ENCODE measurements around the gene KLK14. TPM values are rescaled to one million over a fixed set of nuclear protein-coding genes. Genes with fewer than 3 reads are reported as not detected.

Gene KLK14
- total RNA-seq, 1 experiment from 2014 or later, result 0.76 TPM

DNA sequence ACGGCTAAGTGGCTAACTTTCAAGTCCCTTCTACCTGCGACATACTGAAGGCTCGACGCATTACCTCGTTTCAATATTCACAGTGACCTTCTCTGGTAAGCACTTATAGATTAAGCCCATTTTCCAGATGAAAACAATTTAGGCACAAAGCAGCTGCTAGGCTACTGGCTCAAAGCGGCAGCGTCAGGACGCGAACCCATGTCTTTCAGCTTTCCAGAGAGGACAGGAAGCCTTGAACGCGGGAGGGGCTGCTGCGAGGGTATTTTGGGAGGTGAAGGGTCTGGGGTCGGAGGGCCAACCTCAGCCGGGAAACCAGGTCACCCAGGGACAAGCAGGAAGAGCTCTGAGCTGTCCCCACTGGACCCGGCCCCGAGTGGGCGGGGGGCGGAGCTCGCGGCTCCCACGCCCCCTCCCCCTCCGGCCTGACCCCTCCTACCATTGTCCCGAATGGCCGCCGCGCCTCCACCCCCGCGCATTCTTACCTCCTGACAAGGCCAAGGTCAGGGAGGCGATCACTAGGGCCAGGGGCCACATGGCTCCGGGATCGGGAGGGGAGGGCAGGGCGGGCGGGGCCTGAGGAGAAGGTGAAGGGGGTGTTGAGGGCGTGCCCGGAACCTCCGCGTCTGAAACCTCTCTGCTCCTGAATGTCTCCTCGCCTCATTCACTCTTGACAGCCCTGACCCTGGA, 18.0 kb downstream of the KLK14 start, which contains the start of gene KLK13 (continued):
- TF ChIP-seq, protein P1, sequence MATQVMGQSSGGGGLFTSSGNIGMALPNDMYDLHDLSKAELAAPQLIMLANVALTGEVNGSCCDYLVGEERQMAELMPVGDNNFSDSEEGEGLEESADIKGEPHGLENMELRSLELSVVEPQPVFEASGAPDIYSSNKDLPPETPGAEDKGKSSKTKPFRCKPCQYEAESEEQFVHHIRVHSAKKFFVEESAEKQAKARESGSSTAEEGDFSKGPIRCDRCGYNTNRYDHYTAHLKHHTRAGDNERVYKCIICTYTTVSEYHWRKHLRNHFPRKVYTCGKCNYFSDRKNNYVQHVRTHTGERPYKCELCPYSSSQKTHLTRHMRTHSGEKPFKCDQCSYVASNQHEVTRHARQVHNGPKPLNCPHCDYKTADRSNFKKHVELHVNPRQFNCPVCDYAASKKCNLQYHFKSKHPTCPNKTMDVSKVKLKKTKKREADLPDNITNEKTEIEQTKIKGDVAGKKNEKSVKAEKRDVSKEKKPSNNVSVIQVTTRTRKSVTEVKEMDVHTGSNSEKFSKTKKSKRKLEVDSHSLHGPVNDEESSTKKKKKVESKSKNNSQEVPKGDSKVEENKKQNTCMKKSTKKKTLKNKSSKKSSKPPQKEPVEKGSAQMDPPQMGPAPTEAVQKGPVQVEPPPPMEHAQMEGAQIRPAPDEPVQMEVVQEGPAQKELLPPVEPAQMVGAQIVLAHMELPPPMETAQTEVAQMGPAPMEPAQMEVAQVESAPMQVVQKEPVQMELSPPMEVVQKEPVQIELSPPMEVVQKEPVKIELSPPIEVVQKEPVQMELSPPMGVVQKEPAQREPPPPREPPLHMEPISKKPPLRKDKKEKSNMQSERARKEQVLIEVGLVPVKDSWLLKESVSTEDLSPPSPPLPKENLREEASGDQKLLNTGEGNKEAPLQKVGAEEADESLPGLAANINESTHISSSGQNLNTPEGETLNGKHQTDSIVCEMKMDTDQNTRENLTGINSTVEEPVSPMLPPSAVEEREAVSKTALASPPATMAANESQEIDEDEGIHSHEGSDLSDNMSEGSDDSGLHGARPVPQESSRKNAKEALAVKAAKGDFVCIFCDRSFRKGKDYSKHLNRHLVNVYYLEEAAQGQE (IDR thresholded peaks at IDR 0.05; ENCODE audit: low read depth), result no peak
- TF ChIP-seq CTCF (IDR thresholded peaks at IDR 0.05 in 2 of 3, conservative IDR thresholded peaks at IDR 0.05 in 1 of 3; ENCODE audit: borderline replicate concordance in 1 of 3, insufficient read depth in 1 of 3, low read depth in 2 of 3, low read length in 2 of 3), result no peak

DNA sequence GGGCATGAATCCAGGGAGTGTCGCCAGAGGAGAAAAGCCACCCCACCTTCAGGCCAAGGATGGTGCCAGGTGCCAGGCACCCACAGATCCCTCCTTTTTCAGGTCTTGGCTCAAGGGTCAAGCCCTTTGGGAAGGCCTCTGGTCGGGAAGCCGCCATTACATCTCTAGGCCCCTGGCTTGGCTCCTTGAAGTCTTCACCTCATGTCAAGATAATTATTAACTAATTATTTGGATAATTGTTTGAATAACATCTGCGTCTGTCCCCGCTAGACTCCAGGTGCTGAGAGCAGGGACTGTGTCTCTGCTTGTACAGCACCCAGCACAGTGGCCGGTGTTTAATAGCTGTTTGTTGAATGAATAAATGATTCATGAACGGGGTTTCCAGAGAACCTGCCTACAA, 19.0 kb downstream of the KLK14 start:
- ATAC-seq (no peak), DNase-seq (ENCODE audit: low read depth, low spot score) (no peak)
- H3K79me2 ChIP-seq (ENCODE audit: insufficient read depth, low read length), result no peaks in the 10 kb centered on the region
- no peak overlapping the region for H3K27ac ChIP-seq (ENCODE audit: low read depth, low read length)
- CTCF ChIA-PET, result no interaction called here
- no peaks in the 10 kb centered on the region for H3K36me3 ChIP-seq (ENCODE audit: control insufficient read depth in 1 of 2, insufficient read depth in 2 of 2, low read length in 2 of 2)
- H3K9me3 ChIP-seq (ENCODE audit: control insufficient read depth in 1 of 2, insufficient read depth in 1 of 2, low read depth in 1 of 2, low read length in 2 of 2), result no peaks in the 10 kb centered on the region
- no peaks in the 10 kb centered on the region for H3K9me2 ChIP-seq (ENCODE audit: insufficient read depth)
- intact Hi-C loops (cut with micrococcal nuclease), result no loop called here
- no peak overlapping the region for H2AFZ ChIP-seq (ENCODE audit: low read depth, low read length, poor library complexity, severe bottlenecking)
- H3K9ac ChIP-seq (ENCODE audit: low read length), result no peak overlapping the region
- H4K20me1 ChIP-seq (ENCODE audit: insufficient read depth), result no peaks in the 10 kb centered on the region
- no peaks in the 10 kb centered on the region; the same call in 1 of the 2 replicates for H3K27me3 ChIP-seq (ENCODE audit: insufficient read depth, low read length)
- RAD21 ChIA-PET (ENCODE audit: low non-redundant PET in 1 of 2, low total read pairs in 2 of 2, uncharacterized antibody in 2 of 2, unreplicated experiment in 2 of 2), result no interaction called here
- POLR2A ChIA-PET, result no interaction called here
- peak overlapping the region; percentile 74; the same call in 1 of the 2 replicates for H3K4me2 ChIP-seq (ENCODE audit: low read length)
- no peak overlapping the region for H3K4me3 ChIP-seq (replicated peaks in 1 of 2; ENCODE audit: low read depth in 1 of 2, low read length in 2 of 2)
- peaks cover 9 to 28% of the 10 kb centered on the region in 2 experiments for H3K4me1 ChIP-seq (ENCODE audit: control insufficient read depth in 1 of 2, insufficient read depth in 2 of 2, low read length in 2 of 2)
- BruUV-seq (replicated peaks), result no TSS peak
- TF ChIP-seq, protein P2, sequence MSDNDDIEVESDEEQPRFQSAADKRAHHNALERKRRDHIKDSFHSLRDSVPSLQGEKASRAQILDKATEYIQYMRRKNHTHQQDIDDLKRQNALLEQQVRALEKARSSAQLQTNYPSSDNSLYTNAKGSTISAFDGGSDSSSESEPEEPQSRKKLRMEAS (IDR thresholded peaks at IDR 0.05), result no peak
- no peak for TF ChIP-seq SP1 (IDR thresholded peaks at IDR 0.05; ENCODE audit: low read depth)
- no peak for TF ChIP-seq POLR2A (IDR thresholded peaks at IDR 0.05; ENCODE audit: borderline replicate concordance, extremely low read depth, insufficient read depth, insufficient read length)
- no peak for TF ChIP-seq POLR2AphosphoS5 (IDR thresholded peaks at IDR 0.05; ENCODE audit: low read depth, low read length)
- no peak for TF ChIP-seq FOSL1 (IDR thresholded peaks at IDR 0.05; ENCODE audit: low read depth)
- no peak for TF ChIP-seq SIN3A (IDR thresholded peaks at IDR 0.05; ENCODE audit: low read depth)
- no peak for TF ChIP-seq SRF (IDR thresholded peaks at IDR 0.05; ENCODE audit: low read depth)
- TF ChIP-seq ZFX (IDR thresholded peaks at IDR 0.05), result no peak
- TF ChIP-seq ZNF274 (IDR thresholded peaks at IDR 0.05; ENCODE audit: low read depth, low read length), result no peak
- TF ChIP-seq EGR1 (IDR thresholded peaks at IDR 0.05; ENCODE audit: low read depth), result no peak
- TF ChIP-seq ZBTB33 (IDR thresholded peaks at IDR 0.05; ENCODE audit: extremely low read depth, insufficient replicate concordance, low read length), result no peak
- TF ChIP-seq ELF1 (IDR thresholded peaks at IDR 0.05; ENCODE audit: borderline replicate concordance, low read depth), result no peak
- no peak for TF ChIP-seq RAD21 (IDR thresholded peaks at IDR 0.05; ENCODE audit: low read depth)

Data from HCT116 (cell line).